K562 (cell line): ENCODE data around the gene FXYD3. TPM values are rescaled to one million over a fixed set of nuclear protein-coding genes. Genes with fewer than 3 reads are reported as not detected.

Source experiments
- ATF1 ChIP-seq, 2 experiments: fragments of 450-650 bp in 1 of 2; IDR thresholded peaks; 2 replicates each; pipeline ENCODE4 v1.6.1; 2016; ENCODE audit warnings: missing compliant biosample characterization in 1 of 2, missing genetic modification characterization in 1 of 2
- CXXC5 ChIP-seq: fragments of 250-450 bp; sonication (Bioruptor Pico); IDR thresholded peaks from 2 replicates; pipeline ENCODE4 v1.8.0; 2022; ENCODE audit warnings: inconsistent platforms, mild to moderate bottlenecking, moderate library complexity
- ELF1 ChIP-seq: fragments of 200-800 bp; sonication (Bioruptor generic); IDR thresholded peaks from 2 replicates; pipeline ENCODE4 v1.6.1; 2016; ENCODE audit warnings: missing genetic modification characterization, missing compliant biosample characterization
- HCFC1 ChIP-seq: IDR thresholded peaks from 2 replicates; pipeline ENCODE4 v1.6.1; 2012; ENCODE audit warnings: low read depth, low read length, improper control_type of control experiment
- HDAC3 ChIP-seq: fragments of 450-650 bp; IDR thresholded peaks from 2 replicates; pipeline ENCODE4 v1.6.1; 2018; ENCODE audit warnings: borderline replicate concordance, mild to moderate bottlenecking, moderate library complexity; ENCODE audit not compliant: partially characterized antibody
- IRF2 ChIP-seq: sonication (generic); formaldehyde crosslinking; IDR thresholded peaks from 2 replicates; pipeline ENCODE4 v1.8.1; 2022; ENCODE audit warnings: mild to moderate bottlenecking, missing genetic modification reagents
- LARP7 ChIP-seq: fragments of 450-650 bp; IDR thresholded peaks from 2 replicates; pipeline ENCODE4 v1.6.1; 2016
- MCM2 ChIP-seq: fragments of 450-650 bp; IDR thresholded peaks from 2 replicates; pipeline ENCODE4 v1.6.1; 2017; ENCODE audit warnings: low read depth, mild to moderate bottlenecking
- POLR2B ChIP-seq: fragments of 450-650 bp; IDR thresholded peaks from 2 replicates; pipeline ENCODE4 v1.6.1; 2018; ENCODE audit warnings: low read depth; ENCODE audit not compliant: partially characterized antibody
- U2AF1 ChIP-seq: fragments of 200-400 bp; formaldehyde crosslinking; optimal IDR thresholded peaks from 2 replicates; pipeline ENCODE3; 2017; ENCODE audit warnings: mild to moderate bottlenecking, low read depth, low read length, moderate library complexity
- ZNF444 ChIP-seq: fragments of 250-450 bp; sonication (Bioruptor Pico); IDR thresholded peaks from 2 replicates; pipeline ENCODE4 v1.4.0; 2020; ENCODE audit warnings: mild to moderate bottlenecking, moderate library complexity
- polyA plus RNA-seq, 8 experiments: library from polyadenylated mRNA; depleted of rRNA in 4 of 8; stranded (reverse) in 5 of 8; unstranded in 3 of 8; fragments of >200 nt; fragmentation: Nextera tagmentation in 2 of 8; fragmentation: Illumina TruSeq in 1 of 8; extraction: Ambion mirVana in 2 of 8; extraction: Trizol in 1 of 8; gene quantifications; 2 replicates each; pipeline versions ENCODE4 v1.2.1 to v1.2.3, GENCODE V29; 2011 to 2014; ENCODE audit warnings: inconsistent platforms in 1 of 8, missing spikeins in 1 of 8
- total RNA-seq, 7 experiments: library from RNA; depleted of rRNA in 6 of 7; stranded (reverse); fragments of >200 nt in 6 of 7; fragmentation: Illumina TruSeq in 2 of 7; extraction: Trizol in 2 of 7; gene quantifications; 2 replicates each; pipeline versions ENCODE4 v1.2.1 to v1.2.3, GENCODE V29; 2011 to 2021; ENCODE audit warnings: low replicate concordance in 1 of 7
- TF ChIP-seq, protein P1 (sequence below), 2 experiments: IDR thresholded peaks; 2 replicates each; pipeline ENCODE4 v1.6.1; 2011; ENCODE audit warnings: borderline replicate concordance in 1 of 2, control low read depth in 1 of 2, low read depth in 1 of 2, low read length in 1 of 2, mild to moderate bottlenecking in 1 of 2, mixed read lengths in 1 of 2, moderate library complexity in 1 of 2; ENCODE audit not compliant: insufficient read depth in 1 of 2, insufficient read length in 1 of 2, poor library complexity in 1 of 2, severe bottlenecking in 1 of 2; ENCODE audit errors: extremely low read depth in 1 of 2
- TF ChIP-seq, protein P2 (sequence below): fragments of 150-350 bp; IDR thresholded peaks from 2 replicates; pipeline ENCODE4 v1.6.1; 2014; ENCODE audit warnings: low read depth, mild to moderate bottlenecking, low read length, borderline replicate concordance

The FXYD3 gene
- total and polyA plus RNA-seq, 9 of the 15 experiments (the other 6 are each of a cell fraction or from before 2014, with no cell fraction given), result 0.24 TPM; not detected in 8

GRCh38 chr19:35144600-35145436 is 29.2 kb downstream of the FXYD3 start (continued):
- TF ChIP-seq, protein P1, sequence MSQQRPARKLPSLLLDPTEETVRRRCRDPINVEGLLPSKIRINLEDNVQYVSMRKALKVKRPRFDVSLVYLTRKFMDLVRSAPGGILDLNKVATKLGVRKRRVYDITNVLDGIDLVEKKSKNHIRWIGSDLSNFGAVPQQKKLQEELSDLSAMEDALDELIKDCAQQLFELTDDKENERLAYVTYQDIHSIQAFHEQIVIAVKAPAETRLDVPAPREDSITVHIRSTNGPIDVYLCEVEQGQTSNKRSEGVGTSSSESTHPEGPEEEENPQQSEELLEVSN (IDR thresholded peaks at IDR 0.05; ENCODE audit: borderline replicate concordance in 1 of 2, extremely low read depth in 1 of 2, insufficient read depth in 1 of 2, insufficient read length in 1 of 2, low read depth in 1 of 2, low read length in 1 of 2, poor library complexity in 1 of 2, severe bottlenecking in 1 of 2), result no peak
- TF ChIP-seq HCFC1 (no peak), ZNF444 (no peak), POLR2B (no peak), LARP7 (no peak), ATF1 (CRISPR knock-in tag; IDR thresholded peaks at IDR 0.05) (no peak), ATF1 (tag; IDR thresholded peaks at IDR 0.05) (no peak), CXXC5 (no peak), U2AF1 (no peak), HDAC3 (no peak), IRF2 (CRISPR knock-in tag) (no peak), MCM2 (no peak), ELF1 (no peak)
- TF ChIP-seq, protein P2, sequence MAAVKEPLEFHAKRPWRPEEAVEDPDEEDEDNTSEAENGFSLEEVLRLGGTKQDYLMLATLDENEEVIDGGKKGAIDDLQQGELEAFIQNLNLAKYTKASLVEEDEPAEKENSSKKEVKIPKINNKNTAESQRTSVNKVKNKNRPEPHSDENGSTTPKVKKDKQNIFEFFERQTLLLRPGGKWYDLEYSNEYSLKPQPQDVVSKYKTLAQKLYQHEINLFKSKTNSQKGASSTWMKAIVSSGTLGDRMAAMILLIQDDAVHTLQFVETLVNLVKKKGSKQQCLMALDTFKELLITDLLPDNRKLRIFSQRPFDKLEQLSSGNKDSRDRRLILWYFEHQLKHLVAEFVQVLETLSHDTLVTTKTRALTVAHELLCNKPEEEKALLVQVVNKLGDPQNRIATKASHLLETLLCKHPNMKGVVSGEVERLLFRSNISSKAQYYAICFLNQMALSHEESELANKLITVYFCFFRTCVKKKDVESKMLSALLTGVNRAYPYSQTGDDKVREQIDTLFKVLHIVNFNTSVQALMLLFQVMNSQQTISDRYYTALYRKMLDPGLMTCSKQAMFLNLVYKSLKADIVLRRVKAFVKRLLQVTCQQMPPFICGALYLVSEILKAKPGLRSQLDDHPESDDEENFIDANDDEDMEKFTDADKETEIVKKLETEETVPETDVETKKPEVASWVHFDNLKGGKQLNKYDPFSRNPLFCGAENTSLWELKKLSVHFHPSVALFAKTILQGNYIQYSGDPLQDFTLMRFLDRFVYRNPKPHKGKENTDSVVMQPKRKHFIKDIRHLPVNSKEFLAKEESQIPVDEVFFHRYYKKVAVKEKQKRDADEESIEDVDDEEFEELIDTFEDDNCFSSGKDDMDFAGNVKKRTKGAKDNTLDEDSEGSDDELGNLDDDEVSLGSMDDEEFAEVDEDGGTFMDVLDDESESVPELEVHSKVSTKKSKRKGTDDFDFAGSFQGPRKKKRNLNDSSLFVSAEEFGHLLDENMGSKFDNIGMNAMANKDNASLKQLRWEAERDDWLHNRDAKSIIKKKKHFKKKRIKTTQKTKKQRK, result no peak
